ENCODE data around the gene MRPL11. TPM values are rescaled to one million over a fixed set of nuclear protein-coding genes. Genes with fewer than 3 reads are reported as not detected.

Gene MRPL11
- total and polyA plus RNA-seq, 2 of the 13 experiments (the other 11 are each of a cell fraction or from before 2014, with no cell fraction given) = 72.9 to 176 TPM

- TF ChIP-seq ZNF577 (CRISPR knock-in tag; IDR thresholded peaks at IDR 0.05; ENCODE audit: borderline replicate concordance, low read depth) (peak; percentile 100), SAFB2 (CRISPR knock-in tag; IDR thresholded peaks at IDR 0.05; ENCODE audit: borderline replicate concordance, low read depth) (peak; percentile 100), ZGPAT (CRISPR knock-in tag; IDR thresholded peaks at IDR 0.05) (peak; percentile 100), ZNF691 (CRISPR knock-in tag; IDR thresholded peaks at IDR 0.05; ENCODE audit: borderline replicate concordance, low read depth) (peak; percentile 100), ZNF547 (CRISPR knock-in tag; IDR thresholded peaks at IDR 0.05) (peak; percentile 100), ZSCAN21 (CRISPR knock-in tag; IDR thresholded peaks at IDR 0.05; ENCODE audit: borderline replicate concordance) (peak; percentile 100), RBM22 (optimal IDR thresholded peaks at IDR 0.05; ENCODE audit: low read length) (no peak), ETS1 (CRISPR knock-in tag; IDR thresholded peaks at IDR 0.05) (peak; percentile 100), DMTF1 (CRISPR knock-in tag; IDR thresholded peaks at IDR 0.05) (peak; percentile 100), ZNF644 (CRISPR knock-in tag; IDR thresholded peaks at IDR 0.05; ENCODE audit: low read depth) (peak; percentile 100), NPAS2 (CRISPR knock-in tag; IDR thresholded peaks at IDR 0.05; ENCODE audit: borderline replicate concordance) (peak; percentile 100), STAG1 (CRISPR knock-in tag; IDR thresholded peaks at IDR 0.05) (peak; percentile 86), ZNF674 (CRISPR knock-in tag; IDR thresholded peaks at IDR 0.05; ENCODE audit: low read depth) (peak; percentile 100), PHF8 (CRISPR knock-in tag; IDR thresholded peaks at IDR 0.05) (peak; percentile 99), ZSCAN12 (CRISPR knock-in tag; IDR thresholded peaks at IDR 0.05) (peak; percentile 100), PRDM15 (CRISPR knock-in tag; IDR thresholded peaks at IDR 0.05) (peak; percentile 97), ZNF672 (CRISPR knock-in tag; IDR thresholded peaks at IDR 0.05) (peak; percentile 100), AKAP8 (CRISPR knock-in tag; IDR thresholded peaks at IDR 0.05) (peak; percentile 100), HNF4A (CRISPR knock-in tag; IDR thresholded peaks at IDR 0.05) (peak; percentile 87), MBD4 (IDR thresholded peaks at IDR 0.05; ENCODE audit: borderline replicate concordance, low read length) (no peak), BORCS8-MEF2B (CRISPR knock-in tag; IDR thresholded peaks at IDR 0.05) (peak; percentile 100)
Measured at GRCh38 chr11:66421492-66422205, 17.0 kb downstream of the MRPL11 start (continued).

All from HepG2 (cell line).